SK-N-SH (cell line): ENCODE data around the gene UBE2D3.

Experiments
- MXI1 ChIP-seq: IDR thresholded peaks from 2 replicates; pipeline ENCODE4 v1.6.1; 2012; ENCODE audit warnings: mild to moderate bottlenecking, low read depth, low read length, improper control_type of control experiment
- NRF1 ChIP-seq: IDR thresholded peaks from 2 replicates; pipeline ENCODE4 v1.6.1; 2012; ENCODE audit warnings: low read depth, mild to moderate bottlenecking, low read length

- no peak for TF ChIP-seq NRF1
- TF ChIP-seq MXI1, result no peak
These were observed 54.5 kb downstream of the UBE2D3 start for GRCh38 chr4:102772738-102773340.
